D721Med (cell line): ENCODE data around the gene EHBP1L1.

Experiments
- DNase-seq: peaks from one replicate; pipeline ENCODE4 v3.0.0; 2011; ENCODE audit warnings: low spot score; ENCODE audit not compliant: insufficient read length
- FAIRE-seq: peaks from 2 replicates; lab custom pipeline; 2011; peaks lifted over from hg19 to GRCh38; lab: Jason Lieb, UNC
- CTCF ChIP-seq: IDR thresholded peaks from 2 replicates; pipeline ENCODE4 v1.5.1; 2012; ENCODE audit warnings: mild to moderate bottlenecking, control low read depth; ENCODE audit not compliant: insufficient read depth; ENCODE audit errors: missing control alignments

Gene EHBP1L1

DNA sequence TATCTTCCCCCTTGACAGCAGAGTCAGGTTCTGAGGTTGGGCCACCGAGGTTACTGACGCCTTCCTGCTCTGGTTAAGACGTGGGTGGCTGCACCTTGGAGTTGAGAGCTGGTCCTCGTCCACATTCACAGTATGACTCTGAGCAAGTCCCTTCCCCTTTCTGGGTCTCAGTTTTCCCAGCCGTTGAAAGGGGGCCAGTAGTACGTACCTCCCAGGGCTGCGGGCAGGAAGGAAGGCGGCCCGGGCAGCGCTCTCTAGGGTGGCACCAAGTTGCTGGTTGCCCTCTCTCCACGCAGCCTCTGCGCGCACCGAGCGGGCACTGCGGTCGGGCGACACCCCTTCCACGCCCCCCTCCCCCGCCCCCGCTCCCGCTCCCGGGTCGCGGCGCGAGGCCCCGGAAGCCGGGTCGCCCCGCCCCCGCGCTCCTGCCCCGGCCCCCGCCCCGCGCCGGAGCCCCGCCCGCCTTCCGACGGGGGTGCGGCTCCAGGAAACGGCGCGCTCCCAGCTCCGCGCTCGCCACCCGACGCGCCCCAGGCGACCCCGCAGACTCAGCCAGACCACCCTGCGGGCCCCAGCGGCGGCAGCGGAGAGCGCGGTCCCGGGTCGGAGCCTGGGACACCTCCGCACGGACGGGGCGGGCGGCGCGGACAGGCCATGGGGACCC is at the start of gene EHBP1L1:
EHBP1L1 (plus strand) TSS at position 486 of the 664 bp plus-strand sequence. CDS start 250 bp downstream, outside the sequence.
- DNase-seq (no peak), FAIRE-seq (no peak)
- TF ChIP-seq CTCF, result no peak

DNA sequence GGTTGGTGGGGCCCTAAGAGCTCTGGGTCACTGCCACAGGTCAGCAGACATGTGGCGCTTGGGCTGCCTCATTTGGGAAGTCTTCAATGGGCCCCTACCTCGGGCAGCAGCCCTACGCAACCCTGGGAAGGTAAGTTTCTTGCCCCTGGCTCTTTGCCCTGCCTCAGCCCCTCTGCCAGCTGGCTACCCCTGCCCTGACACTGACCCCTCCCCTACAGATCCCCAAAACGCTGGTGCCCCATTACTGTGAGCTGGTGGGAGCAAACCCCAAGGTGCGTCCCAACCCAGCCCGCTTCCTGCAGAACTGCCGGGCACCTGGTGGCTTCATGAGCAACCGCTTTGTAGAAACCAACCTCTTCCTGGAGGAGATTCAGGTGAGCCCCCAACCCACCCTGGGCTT is 49.1 kb upstream of the EHBP1L1 start:
- no peak for FAIRE-seq
- no peak for DNase-seq
- TF ChIP-seq CTCF, result no peak

GRCh38 chr11:65528819-65529350 is 47.0 kb upstream of the EHBP1L1 start:
- FAIRE-seq (no peak), DNase-seq (peak; percentile 6)
- no peak for TF ChIP-seq CTCF

- DNase-seq (peak; percentile 6), FAIRE-seq (no peak)
- no peak for TF ChIP-seq CTCF
Observed at GRCh38 chr11:65529475-65530156, 46.2 kb upstream of the EHBP1L1 start.

DNA sequence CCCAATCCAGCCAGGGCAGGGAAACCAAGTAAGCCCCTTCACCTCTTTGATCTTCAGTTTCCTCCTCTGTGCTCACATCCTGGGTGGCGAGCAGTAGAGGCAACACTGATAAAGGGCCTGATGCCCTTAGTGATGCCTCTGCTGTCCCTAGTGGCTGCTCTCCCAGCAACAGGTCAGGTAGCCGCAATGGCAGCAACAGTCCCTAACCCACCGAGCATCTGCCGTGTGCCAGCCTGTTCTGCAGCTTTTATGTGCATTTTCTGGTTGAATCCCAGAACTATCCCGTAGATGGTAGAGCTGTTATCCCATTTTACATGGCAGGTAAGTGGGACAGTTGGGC is 45.7 kb upstream of the EHBP1L1 start:
- DNase-seq, result peak; percentile 11
- no peak for TF ChIP-seq CTCF
- no peak for FAIRE-seq

GRCh38 chr11:65532388-65533064 is 43.3 kb upstream of the EHBP1L1 start:
- TF ChIP-seq CTCF, result no peak
- no peak for DNase-seq
- no peak for FAIRE-seq
